Suprapubic skin (tissue), 4 donors: Measurements from ENCODE around the gene MMP24. TPM values are rescaled to one million over a fixed set of nuclear protein-coding genes. Genes with fewer than 3 reads are reported as not detected.

Experiments used
- DNase-seq, 2 donors: peaks; one replicate each; pipeline ENCODE4 v3.0.0-alpha.2; 2019; ENCODE audit warnings: low spot score in 2 of 2
- H3K27ac ChIP-seq: fragments of 200-600 bp; sonication (generic); one replicate; pipeline ENCODE4 v1.5.1; 2019
- H3K27me3 ChIP-seq: fragments of 200-600 bp; sonication (generic); one replicate; pipeline ENCODE4 v1.5.1; 2019
- H3K36me3 ChIP-seq: fragments of 200-600 bp; sonication (generic); one replicate; pipeline ENCODE4 v1.5.1; 2019
- H3K4me1 ChIP-seq: fragments of 200-600 bp; sonication (generic); one replicate; pipeline ENCODE4 v1.5.1; 2019
- H3K4me3 ChIP-seq: fragments of 200-600 bp; sonication (generic); one replicate; pipeline ENCODE4 v1.5.1; 2019; ENCODE audit warnings: mild to moderate bottlenecking
- H3K9me3 ChIP-seq: fragments of 200-600 bp; sonication (generic); one replicate; pipeline ENCODE4 v1.5.1; 2019
- CTCF ChIP-seq, 2 donors: fragments of 200-600 bp in 1 of 2; fragments of 450-650 bp in 1 of 2; sonication (generic) in 1 of 2; IDR thresholded peaks; one replicate each; pipeline ENCODE4 v1.5.1; 2016 to 2019; ENCODE audit warnings: antibody characterized with exemption in 2 of 2, mild to moderate bottlenecking in 1 of 2, moderate library complexity in 1 of 2
- EP300 ChIP-seq: sonication (generic); formaldehyde crosslinking; IDR thresholded peaks from one replicate; pipeline ENCODE4 v1.6.1; 2017; ENCODE audit warnings: antibody characterized with exemption
- POLR2A ChIP-seq, 2 donors: fragments of 450-650 bp; IDR thresholded peaks; one replicate each; pipeline ENCODE4 v1.6.1; 2017; ENCODE audit warnings: antibody characterized with exemption in 2 of 2, mild to moderate bottlenecking in 2 of 2, moderate library complexity in 2 of 2
- POLR2AphosphoS5 ChIP-seq, 3 donors: sonication (generic); formaldehyde crosslinking; IDR thresholded peaks; one replicate each; pipeline ENCODE4 v1.6.1; 2017; ENCODE audit warnings: antibody characterized with exemption in 3 of 3
- WGBS: methylation state at CpG from one replicate; pipeline ENCODE4 v1.1.5; 2018; 5-methylcytosine and 5-hydroxymethylcytosine counted together
- total RNA-seq, 4 donors: library from RNA; depleted of rRNA; stranded (reverse); fragments of >200 nt; gene quantifications; one replicate each; pipeline ENCODE4 v1.1.0, GENCODE V29; 2016

Gene MMP24
- total RNA-seq, 4 donors from 2014 or later: 0.16 to 0.47 (median 0.44) TPM; not detected in 1

DNA sequence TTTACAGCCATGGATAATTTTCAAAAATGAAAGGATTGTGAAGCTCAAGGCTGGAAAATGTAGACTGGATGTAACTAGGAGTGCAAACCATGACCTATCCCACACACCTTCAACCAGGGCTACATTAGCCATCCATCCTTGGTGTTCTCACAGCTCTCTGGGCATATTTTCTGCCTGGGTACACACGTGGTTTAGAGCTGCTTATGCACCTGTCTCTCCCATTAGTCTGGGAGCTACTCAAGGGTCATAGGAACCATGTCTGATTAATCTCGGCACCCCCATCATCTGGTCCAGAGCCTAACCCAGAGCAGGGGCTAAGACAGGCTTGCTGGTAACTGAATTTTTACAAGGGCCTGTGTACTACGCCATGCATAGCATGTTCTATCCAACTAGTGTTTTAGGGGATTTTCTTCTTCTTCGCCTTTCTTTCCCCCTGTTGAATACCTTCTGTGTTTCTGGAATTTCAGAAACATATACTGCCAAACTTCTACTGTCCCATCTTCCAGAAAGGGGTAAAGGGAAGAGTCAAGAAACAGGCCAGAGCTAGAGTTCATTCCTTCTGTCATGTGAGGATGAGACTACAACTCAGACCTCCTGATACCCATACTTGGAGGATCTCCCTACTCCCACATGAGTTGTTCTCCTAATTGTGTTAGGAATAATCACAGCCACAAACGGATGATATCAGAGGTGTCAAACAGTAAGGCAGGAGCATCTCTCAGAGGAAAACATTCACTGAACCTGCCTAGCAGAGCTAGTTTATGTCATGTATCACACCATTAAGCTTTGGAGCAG is 91.1 kb downstream of the MMP24 start:
- Histone ChIP-seq H3K4me3 (no peak overlapping the region), H3K4me1 (peaks cover 16% of the 10 kb centered on the region), H3K27me3 (no peaks in the 10 kb centered on the region), H3K9me3 (no peaks in the 10 kb centered on the region), H3K36me3 (no peaks in the 10 kb centered on the region), H3K27ac (peak overlapping the region; percentile 35)
- TF ChIP-seq POLR2AphosphoS5 (IDR thresholded peaks at IDR 0.05): no peak
- WGBS: 90% methylated on average over 5 of the region's 5 CpGs
- no peak for DNase-seq

DNA sequence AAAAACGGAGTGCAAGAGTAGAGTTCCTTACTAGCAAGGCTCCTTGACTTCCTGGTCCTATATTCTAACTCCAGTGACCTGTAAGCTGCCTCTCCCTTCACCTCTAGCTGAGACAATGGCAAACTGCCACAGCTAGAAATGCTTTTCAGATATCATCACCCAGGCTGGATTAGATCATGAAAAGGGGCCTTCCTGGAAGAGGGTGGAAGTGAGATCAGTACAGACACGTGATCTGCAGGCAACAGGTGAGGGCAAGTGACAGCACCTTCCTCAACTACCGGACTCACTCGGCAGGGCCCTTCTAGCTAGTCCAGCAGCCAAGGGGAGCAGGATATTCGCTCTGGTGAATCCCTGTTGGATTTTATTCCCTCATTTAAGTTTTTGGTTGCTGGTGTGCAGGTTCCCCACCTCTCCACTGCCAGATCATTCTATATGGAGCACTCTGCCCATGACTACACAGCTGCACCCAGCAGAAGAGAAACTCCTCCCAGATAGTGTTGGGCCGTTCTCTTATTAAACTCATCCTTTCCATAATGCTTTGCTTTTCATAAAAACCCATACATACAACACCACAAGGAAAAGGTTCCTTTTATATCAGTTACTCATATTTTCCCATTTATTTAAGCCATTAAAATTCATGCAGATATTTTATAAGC is 92.1 kb downstream of the MMP24 start:
- 48% methylated on average over 6 of the region's 6 CpGs for WGBS
- no peaks in the 10 kb centered on the region for H3K36me3 ChIP-seq
- no peaks in the 10 kb centered on the region for H3K9me3 ChIP-seq
- H3K4me1 ChIP-seq: peaks cover 16% of the 10 kb centered on the region
- H3K27ac ChIP-seq: peak overlapping the region; percentile 55
- H3K4me3 ChIP-seq: no peak overlapping the region
- no peak for DNase-seq
- TF ChIP-seq EP300 (no peak), POLR2AphosphoS5 (IDR thresholded peaks at IDR 0.05) (no peak)
- no peaks in the 10 kb centered on the region for H3K27me3 ChIP-seq

- TF ChIP-seq EP300 (no peak), POLR2A (IDR thresholded peaks at IDR 0.05) (no peak), CTCF (IDR thresholded peaks at IDR 0.05) (no peak), POLR2AphosphoS5 (IDR thresholded peaks at IDR 0.05) (no peak)
- Histone ChIP-seq H3K27ac (peak overlapping the region; percentile 55), H3K9me3 (no peaks in the 10 kb centered on the region), H3K27me3 (no peaks in the 10 kb centered on the region), H3K4me3 (no peak overlapping the region), H3K36me3 (no peaks in the 10 kb centered on the region), H3K4me1 (peaks cover 16% of the 10 kb centered on the region)
- 55% methylated on average over 5 of the region's 5 CpGs for WGBS
- DNase-seq: no peak
These were observed 92.8 kb downstream of the MMP24 start for GRCh38 chr20:35319192-35319870.

DNA sequence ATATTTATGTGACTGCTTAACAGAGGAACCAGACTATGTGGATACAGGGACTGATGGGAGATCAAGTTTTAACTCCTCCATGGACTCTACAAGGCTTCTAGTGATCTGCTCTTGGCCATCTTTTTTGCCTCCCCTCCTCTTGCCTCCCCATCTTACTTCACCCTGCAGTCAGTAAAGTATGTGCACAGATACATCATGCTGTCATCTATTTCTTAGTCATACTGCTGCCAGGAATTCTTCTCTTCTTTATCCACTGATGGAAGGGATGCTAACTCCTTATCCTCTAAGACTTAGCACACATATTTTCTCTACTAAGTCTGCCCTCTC is 93.3 kb downstream of the MMP24 start:
- Histone ChIP-seq H3K4me1 (peaks cover 16% of the 10 kb centered on the region), H3K27ac (no peak overlapping the region), H3K36me3 (no peaks in the 10 kb centered on the region), H3K4me3 (no peak overlapping the region), H3K27me3 (no peaks in the 10 kb centered on the region), H3K9me3 (no peaks in the 10 kb centered on the region)
- TF ChIP-seq CTCF (IDR thresholded peaks at IDR 0.05): no peak
- no peak for TF ChIP-seq EP300
- TF ChIP-seq POLR2A (IDR thresholded peaks at IDR 0.05): no peak
- TF ChIP-seq POLR2AphosphoS5 (IDR thresholded peaks at IDR 0.05): no peak
- DNase-seq: no peak

DNA sequence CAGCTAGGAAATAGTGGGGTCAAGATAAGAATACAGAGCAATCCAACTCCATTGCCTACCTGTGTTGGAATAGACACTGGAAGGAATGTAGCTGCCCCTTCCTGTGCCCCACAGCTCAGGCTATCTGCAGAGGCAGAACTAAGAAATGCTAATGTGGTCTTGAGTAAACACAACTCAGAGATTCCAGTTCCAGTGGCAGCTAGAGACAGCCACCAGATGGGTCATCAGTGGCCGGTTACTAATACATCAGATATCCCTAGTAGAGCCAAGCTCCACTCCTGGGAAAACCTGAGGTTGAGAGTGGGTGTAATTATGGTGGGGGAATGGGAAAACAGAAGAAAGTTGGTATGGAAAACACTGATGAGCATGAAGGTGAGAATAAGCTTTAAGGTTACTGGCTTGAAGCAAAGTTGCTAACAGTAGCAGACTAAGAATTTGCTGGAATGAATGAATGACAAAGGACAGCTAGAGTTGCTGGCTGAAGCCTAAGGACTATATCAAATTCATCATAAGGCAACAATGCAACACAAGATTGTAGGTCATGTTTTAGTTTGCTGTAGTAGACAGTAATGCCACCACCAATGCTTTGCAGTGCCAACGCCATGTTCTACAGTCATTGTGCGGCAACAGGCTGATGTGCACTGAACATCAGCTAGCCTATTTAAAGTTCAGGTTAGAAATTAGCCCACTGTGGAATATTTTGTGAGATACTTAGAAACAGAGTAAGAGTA is 94.1 kb downstream of the MMP24 start:
- WGBS: 97% methylated on average over 3 of the region's 3 CpGs
- Histone ChIP-seq H3K4me1 (peaks cover 16% of the 10 kb centered on the region), H3K27ac (no peak overlapping the region), H3K9me3 (no peaks in the 10 kb centered on the region), H3K27me3 (no peaks in the 10 kb centered on the region), H3K36me3 (no peaks in the 10 kb centered on the region), H3K4me3 (no peak overlapping the region)
- no peak for TF ChIP-seq EP300
- TF ChIP-seq POLR2A (IDR thresholded peaks at IDR 0.05): no peak
- no peak for TF ChIP-seq POLR2AphosphoS5 (IDR thresholded peaks at IDR 0.05)
- TF ChIP-seq CTCF (IDR thresholded peaks at IDR 0.05): no peak
- DNase-seq: no peak

DNA sequence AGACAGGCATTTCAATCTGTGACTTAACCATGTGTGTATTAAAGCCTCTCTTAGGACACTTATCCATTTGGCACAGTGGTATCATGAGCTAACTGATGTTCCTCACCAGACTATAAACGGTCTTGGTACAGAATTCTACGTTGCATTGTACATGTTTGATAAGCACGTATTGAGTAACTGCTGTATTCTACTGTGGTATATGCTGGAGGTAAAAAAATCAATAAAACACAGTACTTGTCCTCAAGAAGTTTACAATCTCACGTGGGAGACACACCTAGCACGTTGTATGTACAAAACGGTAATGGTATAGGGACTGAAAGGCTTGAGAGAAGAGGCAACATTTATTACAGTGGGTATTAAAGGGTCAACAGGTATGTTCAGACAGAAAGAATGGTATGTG is 98.9 kb downstream of the MMP24 start:
- WGBS: 92% methylated on average over 6 of the region's 6 CpGs

More for the DNA sequence above, 98.9 kb downstream of the MMP24 start:
- no peaks in the 10 kb centered on the region for H3K27me3 ChIP-seq
- TF ChIP-seq CTCF (IDR thresholded peaks at IDR 0.05) (no peak), EP300 (no peak), POLR2AphosphoS5 (IDR thresholded peaks at IDR 0.05) (no peak), POLR2A (IDR thresholded peaks at IDR 0.05) (no peak)
- H3K4me3 ChIP-seq: no peak overlapping the region
- no peaks in the 10 kb centered on the region for H3K36me3 ChIP-seq
- DNase-seq: no peak
- no peaks in the 10 kb centered on the region for H3K9me3 ChIP-seq
- peaks cover 7% of the 10 kb centered on the region for H3K4me1 ChIP-seq
- no peak overlapping the region for H3K27ac ChIP-seq
